Nephron progenitor cell (in vitro differentiated cells): Measurements from ENCODE around the gene HNRNPF.
A peak's percentile ranks its signal among the peaks of the same experiment; 100 is the strongest.
"Not testable (repeated sequence)": the region's sequence is repeated elsewhere in the genome, so short reads cannot be mapped to it uniquely, and the experiment has no call there.

Experiments used
- DNase-seq: peaks from one replicate; pipeline ENCODE4 v3.0.0; 2021
- H3K27ac Mint-ChIP-seq: 2 replicates; pipeline ENCODE4 v1.8.0; 2021; ENCODE audit warnings: mild to moderate bottlenecking, moderate library complexity, mixed read lengths
- H3K27me3 Mint-ChIP-seq: 2 replicates; pipeline ENCODE4 v1.8.0; 2021; ENCODE audit warnings: mild to moderate bottlenecking, low read depth, mixed read lengths; ENCODE audit not compliant: poor library complexity
- H3K36me3 Mint-ChIP-seq: 2 replicates; pipeline ENCODE4 v1.8.0; 2021; ENCODE audit warnings: low read depth, mixed read lengths
- H3K4me1 Mint-ChIP-seq: 2 replicates; pipeline ENCODE4 v1.8.0; 2021; ENCODE audit warnings: mixed read lengths
- H3K4me3 Mint-ChIP-seq: 2 replicates; pipeline ENCODE4 v1.8.0; 2021; ENCODE audit warnings: mild to moderate bottlenecking, moderate library complexity, mixed read lengths
- H3K9me3 Mint-ChIP-seq: 2 replicates; pipeline ENCODE4 v1.8.0; 2021; ENCODE audit warnings: mild to moderate bottlenecking, moderate library complexity, mixed read lengths
- TF ChIP-seq, protein P1 (sequence below): fragments of 200-600 bp; sonication (generic); IDR thresholded peaks from 2 replicates; pipeline ENCODE4 v1.5.0; 2021; ENCODE audit warnings: antibody characterized with exemption

HNRNPF gene

GRCh38 chr10:43396061-43396927 lies 12.7 kb downstream of the HNRNPF start:
- Mint-ChIP-seq H3K36me3 (peaks cover 35% of the 10 kb centered on the region), H3K27me3 (no peaks in the 10 kb centered on the region), H3K4me3 (peak overlapping the region; percentile 92), H3K27ac (peak overlapping the region; percentile 99), H3K9me3 (no peaks in the 10 kb centered on the region), H3K4me1 (peaks cover 73% of the 10 kb centered on the region)
- TF ChIP-seq, protein P1, sequence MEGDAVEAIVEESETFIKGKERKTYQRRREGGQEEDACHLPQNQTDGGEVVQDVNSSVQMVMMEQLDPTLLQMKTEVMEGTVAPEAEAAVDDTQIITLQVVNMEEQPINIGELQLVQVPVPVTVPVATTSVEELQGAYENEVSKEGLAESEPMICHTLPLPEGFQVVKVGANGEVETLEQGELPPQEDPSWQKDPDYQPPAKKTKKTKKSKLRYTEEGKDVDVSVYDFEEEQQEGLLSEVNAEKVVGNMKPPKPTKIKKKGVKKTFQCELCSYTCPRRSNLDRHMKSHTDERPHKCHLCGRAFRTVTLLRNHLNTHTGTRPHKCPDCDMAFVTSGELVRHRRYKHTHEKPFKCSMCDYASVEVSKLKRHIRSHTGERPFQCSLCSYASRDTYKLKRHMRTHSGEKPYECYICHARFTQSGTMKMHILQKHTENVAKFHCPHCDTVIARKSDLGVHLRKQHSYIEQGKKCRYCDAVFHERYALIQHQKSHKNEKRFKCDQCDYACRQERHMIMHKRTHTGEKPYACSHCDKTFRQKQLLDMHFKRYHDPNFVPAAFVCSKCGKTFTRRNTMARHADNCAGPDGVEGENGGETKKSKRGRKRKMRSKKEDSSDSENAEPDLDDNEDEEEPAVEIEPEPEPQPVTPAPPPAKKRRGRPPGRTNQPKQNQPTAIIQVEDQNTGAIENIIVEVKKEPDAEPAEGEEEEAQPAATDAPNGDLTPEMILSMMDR, result no peak
- DNase-seq, result peak; percentile 83

GRCh38 chr10:43395571-43396060 lies 13.4 kb downstream of the HNRNPF start:
- TF ChIP-seq, protein P1, result no peak
- peak; percentile 47 for DNase-seq
- peaks cover 67% of the 10 kb centered on the region for H3K4me1 Mint-ChIP-seq
- H3K36me3 Mint-ChIP-seq, result peaks cover 36% of the 10 kb centered on the region
- H3K4me3 Mint-ChIP-seq, result peak overlapping the region; percentile 92
- H3K27me3 Mint-ChIP-seq, result no peaks in the 10 kb centered on the region
- peak overlapping the region; percentile 99 for H3K27ac Mint-ChIP-seq
- no peaks in the 10 kb centered on the region for H3K9me3 Mint-ChIP-seq

GRCh38 chr10:43394868-43395267 lies 14.1 kb downstream of the HNRNPF start:
- Mint-ChIP-seq H3K4me1 (peaks cover 67% of the 10 kb centered on the region), H3K4me3 (peak overlapping the region; percentile 92), H3K36me3 (peaks cover 37% of the 10 kb centered on the region), H3K9me3 (no peaks in the 10 kb centered on the region), H3K27ac (peak overlapping the region; percentile 26), H3K27me3 (no peaks in the 10 kb centered on the region)
- no peak for DNase-seq
- TF ChIP-seq, protein P1, result no peak

GRCh38 chr10:43393606-43394360 lies 15.2 kb downstream of the HNRNPF start:
- H3K4me1 Mint-ChIP-seq, result peaks cover 63% of the 10 kb centered on the region
- H3K27ac Mint-ChIP-seq, result peak overlapping the region; percentile 1
- no peak overlapping the region for H3K4me3 Mint-ChIP-seq
- TF ChIP-seq, protein P1, result no peak
- DNase-seq, result no peak
- H3K36me3 Mint-ChIP-seq, result peaks cover 38% of the 10 kb centered on the region
- H3K27me3 Mint-ChIP-seq, result no peaks in the 10 kb centered on the region
- no peaks in the 10 kb centered on the region for H3K9me3 Mint-ChIP-seq

GRCh38 chr10:43393186-43393585 lies 15.8 kb downstream of the HNRNPF start:
- Mint-ChIP-seq H3K4me1 (peaks cover 57% of the 10 kb centered on the region), H3K27ac (peak overlapping the region; percentile 90), H3K36me3 (peaks cover 44% of the 10 kb centered on the region)

GRCh38 chr10:43392748-43393147 lies 16.2 kb downstream of the HNRNPF start:
- DNase-seq, result no peak
- Mint-ChIP-seq H3K27ac (peak overlapping the region; percentile 90), H3K36me3 (peaks cover 48% of the 10 kb centered on the region), H3K27me3 (no peaks in the 10 kb centered on the region), H3K4me3 (no peak overlapping the region), H3K4me1 (peaks cover 53% of the 10 kb centered on the region), H3K9me3 (no peaks in the 10 kb centered on the region)
- TF ChIP-seq, protein P1, result no peak

More at GRCh38 chr10:43393186-43393585, 15.8 kb downstream of the HNRNPF start:
- H3K9me3 Mint-ChIP-seq, DNase-seq, H3K27me3 Mint-ChIP-seq, H3K4me3 Mint-ChIP-seq: not testable (repeated sequence)
